Mesothelial cell of epicardium (in vitro differentiated cells): Measurements from ENCODE around the gene ASNS. TPM values are rescaled to one million over a fixed set of nuclear protein-coding genes. Genes with fewer than 3 reads are reported as not detected.
"Not testable (repeated sequence)": the region's sequence is repeated elsewhere in the genome, so short reads cannot be mapped to it uniquely, and the experiment has no call there.

Source experiments
- DNase-seq, 2 experiments: peaks; one replicate each; pipeline ENCODE4 v3.0.0; 2021; ENCODE audit warnings: low spot score in 2 of 2; ENCODE audit not compliant: unreplicated experiment in 2 of 2
- H3K27ac Mint-ChIP-seq: 2 replicates; pipeline ENCODE4 v1.8.0; 2021; ENCODE audit warnings: mixed read lengths
- H3K27me3 Mint-ChIP-seq: 2 replicates; pipeline ENCODE4 v1.8.0; 2021; ENCODE audit warnings: low read depth, mixed read lengths
- H3K36me3 Mint-ChIP-seq: 2 replicates; pipeline ENCODE4 v1.8.0; 2021; ENCODE audit warnings: mixed read lengths
- H3K4me1 Mint-ChIP-seq: 2 replicates; pipeline ENCODE4 v1.8.0; 2021; ENCODE audit warnings: mixed read lengths
- H3K4me3 Mint-ChIP-seq: 2 replicates; pipeline ENCODE4 v1.8.0; 2021; ENCODE audit warnings: mild to moderate bottlenecking, moderate library complexity, mixed read lengths
- H3K9me3 Mint-ChIP-seq: 2 replicates; pipeline ENCODE4 v1.8.0; 2021; ENCODE audit warnings: mixed read lengths
- CTCF ChIP-seq: fragments of 200-600 bp; sonication (generic); IDR thresholded peaks from one replicate; pipeline ENCODE4 v1.5.0; 2021; ENCODE audit warnings: antibody characterized with exemption; ENCODE audit not compliant: unreplicated experiment
- total RNA-seq: library from RNA; stranded (reverse); gene quantifications from 3 replicates; pipeline ENCODE4 v1.2.1, GENCODE V29; 2021

ASNS gene
- total RNA-seq: 26.1 to 27.5 TPM (median 26.8 TPM) in 3 replicates

- no peaks in the 10 kb centered on the region for H3K36me3 Mint-ChIP-seq
- peaks cover 8% of the 10 kb centered on the region for H3K4me1 Mint-ChIP-seq
- peak within 1 kb of the TSS; percentile 79 for H3K4me3 Mint-ChIP-seq
- DNase-seq: peak; percentile 81 to 88
- H3K9me3 Mint-ChIP-seq: no peaks in the 10 kb centered on the region
- no peak for TF ChIP-seq CTCF
- peaks cover 22% of the 10 kb centered on the region for H3K27me3 Mint-ChIP-seq
- peak within 1 kb of the TSS; percentile 79 for H3K27ac Mint-ChIP-seq
These were observed at the start of gene ASNS for GRCh38 chr7:97872025-97872669. Gene ASNS, minus strand, starts transcription at chr7:97872408. Its CDS starts 3,252 bp downstream, at chr7:97869156.

- not testable (repeated sequence) for H3K4me1 Mint-ChIP-seq, DNase-seq, H3K27ac Mint-ChIP-seq, H3K27me3 Mint-ChIP-seq, H3K9me3 Mint-ChIP-seq, H3K4me3 Mint-ChIP-seq
- peaks cover 10% of the 10 kb centered on the region for H3K36me3 Mint-ChIP-seq
These were observed 49.0 kb upstream of the ASNS start for GRCh38 chr7:97921254-97921653.

- H3K36me3 Mint-ChIP-seq, H3K4me3 Mint-ChIP-seq, H3K27ac Mint-ChIP-seq, H3K9me3 Mint-ChIP-seq, H3K4me1 Mint-ChIP-seq, H3K27me3 Mint-ChIP-seq, DNase-seq: not testable (repeated sequence)
These were observed 43.1 kb upstream of the ASNS start for GRCh38 chr7:97915267-97915666.

- H3K4me3 Mint-ChIP-seq, H3K27ac Mint-ChIP-seq, H3K27me3 Mint-ChIP-seq, H3K4me1 Mint-ChIP-seq, H3K9me3 Mint-ChIP-seq, H3K36me3 Mint-ChIP-seq, DNase-seq: not testable (repeated sequence)
- peak; percentile 30 for TF ChIP-seq CTCF
These were observed 40.1 kb upstream of the ASNS start for GRCh38 chr7:97912294-97912693.

DNA sequence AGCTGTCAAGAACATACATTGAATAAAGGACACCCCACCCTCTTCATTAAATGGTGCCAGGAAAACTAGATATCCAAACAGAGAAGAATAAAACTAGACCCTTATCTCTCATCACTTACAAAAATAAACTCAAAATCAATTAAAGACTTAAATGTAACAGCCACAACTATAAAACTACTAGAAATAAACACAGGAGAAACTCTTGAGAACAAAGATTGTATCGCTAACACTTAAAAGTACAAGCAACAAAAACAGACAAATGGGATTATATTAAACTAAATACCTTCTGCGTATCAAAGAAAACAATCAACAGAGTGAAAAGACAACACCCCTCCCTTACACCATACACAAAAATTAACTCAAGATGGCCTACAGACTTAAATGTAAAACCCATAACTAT is 24.7 kb upstream of the ASNS start:
- H3K9me3 Mint-ChIP-seq: peaks cover 12% of the 10 kb centered on the region
- not testable (repeated sequence) for H3K27me3 Mint-ChIP-seq, DNase-seq, H3K4me3 Mint-ChIP-seq, H3K36me3 Mint-ChIP-seq, H3K4me1 Mint-ChIP-seq, H3K27ac Mint-ChIP-seq

GRCh38 chr7:97891721-97892120 is 19.5 kb upstream of the ASNS start:
- DNase-seq, H3K4me3 Mint-ChIP-seq, H3K36me3 Mint-ChIP-seq, H3K27ac Mint-ChIP-seq, H3K4me1 Mint-ChIP-seq, H3K27me3 Mint-ChIP-seq: not testable (repeated sequence)
- peaks cover 21% of the 10 kb centered on the region for H3K9me3 Mint-ChIP-seq

DNA sequence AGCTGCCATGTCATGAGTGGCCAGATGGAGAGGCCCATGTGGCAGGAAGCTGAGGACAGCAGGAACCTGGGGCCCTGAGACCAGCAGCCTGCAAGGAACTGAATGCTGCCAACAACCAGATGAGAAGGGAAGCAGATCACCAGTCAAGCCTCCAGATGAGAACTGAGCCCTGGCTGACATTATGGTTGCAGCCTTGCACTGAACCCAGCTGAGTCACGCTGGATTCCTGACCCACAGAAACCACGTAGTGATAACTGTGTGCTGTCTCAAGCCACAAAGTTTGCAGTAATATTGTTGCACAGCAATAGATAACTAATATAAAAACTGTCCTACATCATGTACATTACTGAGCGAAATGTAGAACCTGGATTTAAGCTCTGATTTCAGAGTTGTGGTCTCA is 7.3 kb upstream of the ASNS start:
- H3K36me3 Mint-ChIP-seq, DNase-seq, H3K4me1 Mint-ChIP-seq, H3K9me3 Mint-ChIP-seq, H3K27ac Mint-ChIP-seq, H3K27me3 Mint-ChIP-seq, H3K4me3 Mint-ChIP-seq: not testable (repeated sequence)

DNA sequence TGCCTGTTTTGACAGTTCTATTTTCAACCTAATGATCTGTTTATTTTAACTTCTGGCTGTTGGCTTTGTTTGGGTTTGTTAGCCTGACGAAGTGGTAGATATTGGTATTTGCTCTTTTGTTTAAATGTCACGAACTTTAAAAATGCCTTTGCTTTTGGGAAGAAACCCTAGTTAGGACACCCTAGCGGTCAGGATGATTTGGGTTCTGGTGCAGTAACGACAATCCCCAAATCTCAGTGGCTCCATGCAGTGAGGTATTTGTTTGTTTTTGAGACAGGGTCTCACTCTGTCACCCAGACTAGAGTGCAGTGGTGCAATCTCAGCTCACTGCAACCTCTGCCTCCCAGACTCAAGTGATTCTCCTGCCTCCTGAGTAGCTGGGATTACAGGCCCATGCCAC is 2.7 kb upstream of the ASNS start:
- H3K27me3 Mint-ChIP-seq: peaks cover 22% of the 10 kb centered on the region
- H3K4me3 Mint-ChIP-seq, H3K4me1 Mint-ChIP-seq, H3K9me3 Mint-ChIP-seq, H3K36me3 Mint-ChIP-seq, H3K27ac Mint-ChIP-seq, DNase-seq: not testable (repeated sequence)

DNA sequence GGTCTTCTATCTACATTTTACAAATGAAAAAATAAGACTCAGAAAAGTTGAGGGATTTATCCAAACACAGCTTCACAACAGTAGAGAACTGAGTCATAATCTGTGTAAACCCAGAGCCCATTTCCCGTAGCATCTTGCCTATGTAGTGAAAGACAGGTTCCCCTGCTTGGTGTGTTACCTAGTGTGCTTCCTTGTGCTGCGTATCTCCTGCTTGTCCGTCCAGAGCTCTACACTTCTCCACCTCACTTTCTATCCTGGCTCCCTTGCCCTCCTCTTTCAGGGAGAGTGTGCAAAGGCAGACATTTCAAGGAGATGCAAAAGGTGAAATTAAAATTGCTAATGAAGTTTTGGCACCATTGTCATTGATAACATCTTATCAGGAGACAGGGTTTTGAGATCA is 1.4 kb upstream of the ASNS start:
- Mint-ChIP-seq H3K27me3 (peaks cover 22% of the 10 kb centered on the region), H3K4me1 (peaks cover 8% of the 10 kb centered on the region), H3K4me3 (no peak overlapping the region), H3K9me3 (no peaks in the 10 kb centered on the region), H3K36me3 (no peaks in the 10 kb centered on the region), H3K27ac (no peak overlapping the region)
- TF ChIP-seq CTCF: no peak
- no peak for DNase-seq
